Stimulated activated CD8-positive, alpha-beta memory T cell treated with anti-CD3 and anti-CD28 coated beads, Interleukin-15, amount 100 ng/mL, for 48 hours (primary cell): ENCODE data around the gene C19orf85.
"Not testable (repeated sequence)": the region's sequence is repeated elsewhere in the genome, so short reads cannot be mapped to it uniquely, and the experiment has no call there.

Experiments used
- DNase-seq, 2 donors: peaks; one replicate each; pipeline ENCODE4 v3.0.0-alpha.2; 2020; ENCODE audit warnings: low read depth in 2 of 2

The C19orf85 gene

DNA sequence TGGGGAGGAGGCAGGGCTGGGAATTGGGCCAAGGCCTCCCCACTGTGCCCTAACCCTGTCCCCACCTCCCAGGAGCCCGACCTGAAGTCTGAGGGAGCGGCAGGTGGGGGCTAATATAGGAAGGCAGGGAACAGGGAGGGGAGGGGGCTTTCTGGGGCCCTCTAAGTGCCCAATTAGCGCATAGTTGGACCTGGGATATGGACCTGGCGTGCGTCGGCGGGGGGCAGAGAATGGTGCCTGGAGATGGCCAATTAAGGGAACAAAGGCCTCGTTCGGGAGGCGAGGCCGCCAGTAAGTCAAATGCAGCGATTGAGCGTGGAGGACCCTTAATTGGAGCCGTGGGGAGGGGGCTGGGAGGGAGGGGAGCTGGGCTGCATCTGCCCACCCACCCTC lies at the start of gene C19orf85:
Gene C19orf85, minus strand, starts transcription at position 90 of the 393 bp plus-strand sequence. CDS start 197 bp downstream, outside the sequence.
- DNase-seq: no peak

DNA sequence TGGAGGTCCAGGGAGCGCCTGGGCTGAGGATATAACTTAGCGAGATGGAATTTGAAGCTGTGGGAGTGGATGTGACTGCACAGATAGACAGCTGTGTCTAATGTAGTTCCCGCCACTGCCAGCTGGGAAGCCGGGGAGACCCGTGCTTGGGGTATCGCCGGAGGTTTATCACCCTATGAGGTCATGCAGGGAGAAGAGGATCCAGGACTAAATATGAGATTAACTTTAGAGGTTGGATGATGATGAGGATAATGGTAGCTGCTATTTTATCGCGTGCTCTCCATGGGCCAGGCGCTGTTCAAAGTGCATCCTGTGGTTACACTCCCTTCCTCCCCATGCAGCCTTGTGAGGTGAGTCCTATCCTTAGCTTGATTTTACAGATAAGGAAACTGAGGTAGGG lies 43.6 kb upstream of the C19orf85 start:
- DNase-seq: no peak

DNA sequence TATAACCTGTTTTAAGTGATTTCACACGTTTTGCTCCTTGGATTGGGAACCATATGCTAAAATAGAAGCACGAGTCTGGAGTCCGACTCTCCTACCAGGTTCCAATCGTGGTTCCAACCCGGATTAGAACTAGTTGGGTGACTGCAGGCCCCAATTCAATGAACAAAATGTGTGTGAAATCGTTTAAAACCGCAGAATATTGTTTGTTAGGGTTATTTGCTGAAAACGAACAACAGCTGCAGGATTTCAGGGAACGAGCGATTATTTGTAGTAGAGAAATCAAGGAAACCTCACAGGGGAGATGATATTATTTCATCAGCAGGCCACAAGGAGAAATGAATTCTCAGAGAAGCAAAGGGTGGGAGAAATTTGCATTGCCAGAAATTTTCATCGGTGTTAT lies 40.4 kb upstream of the C19orf85 start:
- DNase-seq: no peak

DNA sequence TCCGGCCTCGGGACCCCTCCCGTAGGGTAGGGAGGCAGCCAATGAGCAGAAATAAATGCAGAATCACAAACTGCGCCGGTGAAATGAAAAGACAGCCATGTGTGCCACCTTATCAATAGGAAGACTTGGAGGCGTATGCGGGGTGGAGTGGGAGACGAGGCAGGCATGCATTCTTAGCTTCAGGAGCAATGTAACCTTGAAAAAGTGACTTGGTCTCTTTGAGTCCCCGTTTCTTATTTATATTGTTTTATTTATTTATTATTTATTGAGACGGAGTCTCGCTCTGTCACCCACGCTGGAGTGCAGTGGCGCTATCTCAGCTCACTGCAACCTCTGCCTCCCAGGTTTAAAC lies 39.7 kb upstream of the C19orf85 start:
- no peak for DNase-seq

DNA sequence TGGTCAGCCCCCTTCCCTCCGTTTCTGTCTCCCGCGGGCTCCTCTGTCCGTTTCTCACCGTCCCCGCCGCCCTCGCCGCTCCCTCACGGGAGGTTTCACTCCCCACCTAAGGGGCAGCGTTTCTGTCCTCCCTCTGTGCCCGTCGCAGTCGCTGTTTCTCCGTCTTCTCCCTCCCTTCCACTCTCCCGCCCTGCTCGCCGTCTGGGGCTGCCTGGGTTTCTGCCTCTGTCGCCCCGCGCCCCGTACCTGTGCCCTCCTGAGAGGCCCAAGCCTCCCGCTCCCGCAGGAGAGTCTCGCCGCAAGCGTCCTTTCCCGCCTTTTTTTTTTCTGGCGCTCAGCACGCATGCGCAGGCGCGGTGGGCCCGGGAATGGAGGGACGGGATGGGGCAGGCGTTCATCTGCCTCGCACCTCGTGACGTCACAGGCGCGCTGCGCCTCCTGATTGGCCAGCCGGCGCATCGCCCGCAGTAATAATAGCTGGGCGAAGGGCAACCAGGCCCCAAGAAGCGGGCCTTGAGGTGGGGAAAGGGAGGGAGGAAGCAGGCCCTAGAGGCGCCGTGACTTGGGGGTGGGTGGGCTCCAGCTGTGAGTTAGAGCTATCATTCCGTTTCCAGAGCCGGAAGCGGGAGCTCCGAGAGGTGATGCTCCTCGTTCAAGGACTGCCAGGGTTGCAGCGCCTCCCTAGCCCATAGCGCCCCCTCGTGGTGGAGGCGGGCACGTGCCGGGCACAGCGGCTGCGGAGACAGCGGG lies 39.1 kb upstream of the C19orf85 start:
- peak; percentile 84 to 86 for DNase-seq

DNA sequence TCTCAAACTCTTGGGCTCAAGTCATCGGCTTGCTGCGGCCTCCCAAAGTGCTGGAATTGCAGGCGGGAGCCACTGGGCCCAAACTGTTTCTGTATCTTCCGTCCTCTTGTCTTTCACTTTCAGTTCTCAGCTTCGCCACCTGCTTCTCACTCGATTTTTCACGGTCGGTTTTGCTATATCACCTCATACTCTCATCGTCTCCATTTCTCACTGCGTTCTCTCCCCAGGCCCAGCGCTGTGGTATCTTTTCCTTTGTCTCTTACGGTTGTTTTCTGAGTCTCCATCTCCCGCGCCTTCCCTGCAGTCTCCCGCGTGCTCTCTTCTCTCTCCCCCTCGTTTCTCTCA lies 38.6 kb upstream of the C19orf85 start:
- DNase-seq: no peak

DNA sequence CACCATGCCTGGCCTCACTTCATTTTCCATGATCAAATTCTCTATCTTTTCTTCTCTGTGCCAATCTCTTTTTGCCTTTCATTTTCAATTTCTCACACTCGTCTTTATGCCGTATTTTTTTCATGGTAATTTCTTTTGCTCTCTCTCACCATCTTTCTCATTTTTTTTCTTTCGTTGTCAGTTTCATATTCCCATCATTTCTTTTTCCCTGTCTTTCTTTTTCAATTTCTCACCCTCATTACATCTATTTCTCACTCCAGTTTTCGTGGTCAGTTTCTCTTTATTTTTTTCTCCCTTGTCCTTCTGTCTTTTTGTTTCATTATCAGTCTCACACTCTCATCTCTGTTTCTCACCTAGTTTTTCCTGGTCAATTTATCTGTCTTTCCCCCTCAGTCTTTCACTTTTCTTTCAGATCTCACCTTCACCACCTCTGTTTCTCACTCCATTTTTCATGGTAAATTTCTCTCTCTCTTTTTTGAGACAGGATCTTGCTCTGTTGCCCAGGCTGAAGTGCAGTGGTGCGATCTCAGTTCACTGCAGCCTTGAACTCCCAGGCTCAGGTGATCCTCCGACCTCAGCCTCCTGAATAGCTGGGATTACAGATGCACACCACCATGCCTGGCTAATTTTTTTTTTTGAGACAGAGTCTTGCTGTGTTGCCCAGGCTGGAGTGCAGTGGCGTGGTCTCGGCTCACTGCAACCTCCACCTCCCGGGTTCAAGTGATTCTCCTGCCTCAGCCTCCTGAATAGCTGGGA lies 37.8 kb upstream of the C19orf85 start:
- DNase-seq: no peak

DNA sequence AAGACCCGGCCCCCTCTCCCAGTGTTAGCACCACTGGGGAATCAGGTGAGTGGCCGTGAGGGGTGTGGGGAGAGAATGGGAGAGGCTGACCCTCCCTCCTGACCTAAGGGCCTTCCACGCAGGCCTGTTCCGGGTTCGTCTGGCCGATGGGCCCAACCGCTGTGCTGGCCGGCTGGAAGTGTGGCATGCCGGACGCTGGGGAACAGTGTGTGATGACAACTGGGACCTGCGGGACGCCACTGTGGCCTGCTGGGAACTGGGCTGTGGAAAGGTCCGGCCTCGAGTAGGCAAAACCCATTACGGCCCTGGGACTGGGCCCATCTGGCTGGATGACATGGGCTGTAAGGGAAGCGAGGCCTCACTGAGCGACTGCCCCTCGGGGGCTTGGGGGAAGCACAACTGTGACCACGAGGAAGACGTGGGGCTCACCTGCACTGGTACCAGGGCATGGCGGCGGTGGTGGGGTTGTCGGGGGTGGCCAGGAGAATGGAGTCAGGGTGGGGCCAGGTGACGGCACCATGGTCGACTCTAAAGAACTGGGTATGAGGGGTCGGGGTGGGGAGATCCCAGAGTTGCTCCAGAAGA lies 35.9 kb upstream of the C19orf85 start:
- DNase-seq: no peak

DNA sequence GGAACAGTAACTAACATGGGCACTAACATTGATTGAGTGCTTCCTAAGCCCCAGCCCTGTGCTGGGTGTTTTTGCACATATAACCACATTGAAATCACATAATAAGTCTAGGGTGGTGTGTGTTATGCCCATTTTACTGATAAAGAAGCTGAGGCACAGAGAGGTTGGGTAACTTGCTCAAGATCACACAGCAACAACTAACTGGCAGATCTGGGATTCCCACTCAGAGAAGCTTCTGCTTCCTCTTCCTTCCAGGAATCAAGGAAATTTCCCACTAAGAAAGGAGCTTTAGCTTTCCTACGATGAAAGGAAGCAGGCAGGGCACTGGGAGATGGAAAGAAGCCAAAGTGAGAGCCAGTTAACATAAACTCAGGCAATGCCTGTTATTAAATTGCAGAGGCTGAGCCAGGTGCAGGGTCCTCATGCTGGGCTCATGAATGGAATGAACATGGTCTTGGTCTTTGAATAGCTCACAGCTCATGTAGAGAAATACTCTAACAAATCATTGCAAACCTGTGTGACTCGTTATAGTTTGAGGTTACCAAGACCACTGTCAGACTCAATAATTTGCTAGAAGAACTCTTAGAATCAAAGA lies 33.8 kb upstream of the C19orf85 start:
- no peak for DNase-seq

DNA sequence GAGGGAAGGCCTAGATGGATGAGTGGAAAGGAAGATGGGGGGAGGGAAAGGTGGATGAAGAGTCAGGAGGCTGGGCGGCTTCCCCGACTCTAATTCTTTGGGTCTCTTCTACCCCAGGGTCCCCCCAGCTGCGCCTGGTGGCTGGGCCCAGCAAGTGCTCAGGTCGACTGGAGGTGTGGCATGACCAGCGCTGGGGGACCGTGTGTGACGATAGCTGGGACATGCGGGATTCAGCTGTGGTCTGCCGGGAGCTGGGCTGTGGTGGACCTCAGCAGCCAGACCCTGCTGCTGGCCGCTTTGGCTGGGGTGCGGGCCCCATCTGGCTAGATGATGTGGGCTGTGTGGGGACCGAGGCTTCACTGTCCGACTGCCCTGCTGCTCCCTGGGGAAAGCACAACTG lies 33.2 kb upstream of the C19orf85 start:
- DNase-seq: no peak

DNA sequence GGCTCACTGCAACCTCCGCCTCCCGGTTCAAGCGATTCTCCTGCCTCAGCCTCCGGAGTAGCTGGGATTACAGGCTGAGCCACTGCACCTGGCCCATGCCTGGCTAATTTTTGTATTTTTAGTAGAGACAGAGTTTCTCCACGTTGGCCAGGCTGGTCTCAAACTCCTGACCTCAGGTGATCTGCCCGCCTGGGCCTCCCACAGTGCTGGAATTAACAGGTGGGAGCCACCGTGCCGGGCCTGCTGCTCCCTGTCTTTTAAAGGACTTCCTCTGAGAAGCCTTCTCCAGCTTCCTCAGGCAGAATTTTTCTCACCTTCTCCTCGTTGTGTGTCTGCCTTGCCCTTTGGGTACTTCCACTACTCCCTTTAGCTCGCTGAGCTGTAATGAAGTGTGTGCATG lies 32.3 kb upstream of the C19orf85 start:
- not testable (repeated sequence) for DNase-seq

DNA sequence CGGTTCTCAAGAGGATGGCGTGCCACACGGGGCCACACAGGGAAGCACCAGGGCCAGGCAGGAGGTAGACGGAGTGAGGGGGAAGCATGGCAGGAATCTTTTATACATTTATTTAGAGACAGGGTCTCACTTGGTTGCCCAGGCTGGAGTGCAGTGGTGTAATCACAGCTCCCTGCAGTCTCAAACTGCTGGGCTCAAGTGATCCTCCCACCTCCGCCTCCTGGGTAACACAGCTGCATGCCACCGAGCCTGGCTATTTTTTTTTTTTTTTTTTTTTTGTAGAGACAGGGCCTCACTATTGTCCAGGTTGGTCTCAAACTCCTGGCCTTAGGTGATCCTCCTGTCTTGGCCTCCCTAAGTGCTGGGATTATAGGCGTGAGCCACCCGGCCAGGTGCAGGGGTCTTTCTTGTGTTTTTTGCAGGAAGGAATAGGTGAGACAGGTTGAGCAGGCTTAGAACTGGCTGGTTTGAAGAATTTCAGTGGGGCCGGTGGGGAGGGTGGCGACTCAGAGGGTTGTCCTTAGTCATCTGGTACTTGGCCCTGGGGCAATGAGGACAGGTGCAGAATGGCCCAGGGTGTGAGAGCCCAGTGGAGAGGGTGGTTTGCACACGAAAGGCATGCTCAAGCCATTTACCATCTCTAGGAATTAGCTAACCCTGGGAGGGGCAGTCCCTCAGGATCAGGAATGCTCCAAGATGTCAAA lies 31.2 kb upstream of the C19orf85 start:
- DNase-seq: no peak

DNA sequence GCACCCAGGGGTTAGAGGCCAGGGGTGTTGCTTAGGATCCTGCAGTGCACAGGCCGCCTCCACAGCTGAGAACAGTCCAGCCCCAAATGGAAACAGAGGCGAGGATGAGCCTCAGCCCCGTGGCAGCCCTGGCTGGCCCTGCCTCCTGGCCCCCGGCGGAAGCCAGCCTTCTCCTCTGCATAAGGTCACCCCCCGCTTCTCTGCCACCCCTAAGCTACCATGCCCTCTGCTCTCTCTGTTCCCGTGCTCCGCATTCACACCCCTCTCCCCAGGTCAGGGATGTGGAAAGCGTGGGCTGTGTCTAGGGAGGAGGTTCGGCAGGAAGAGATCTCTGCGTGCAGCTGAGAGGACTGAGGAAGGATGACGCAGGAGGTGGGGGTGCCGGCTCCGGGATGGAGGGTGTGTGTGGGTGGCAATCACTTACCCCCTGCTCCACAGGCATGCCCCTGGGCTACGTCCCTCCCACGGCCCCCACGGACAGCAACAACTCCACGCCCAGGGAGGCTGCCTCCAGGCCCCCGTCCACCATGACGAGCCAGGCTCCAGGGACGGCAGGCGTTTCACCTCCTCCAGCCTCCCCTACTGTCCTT lies 29.7 kb upstream of the C19orf85 start:
- DNase-seq: no peak

DNA sequence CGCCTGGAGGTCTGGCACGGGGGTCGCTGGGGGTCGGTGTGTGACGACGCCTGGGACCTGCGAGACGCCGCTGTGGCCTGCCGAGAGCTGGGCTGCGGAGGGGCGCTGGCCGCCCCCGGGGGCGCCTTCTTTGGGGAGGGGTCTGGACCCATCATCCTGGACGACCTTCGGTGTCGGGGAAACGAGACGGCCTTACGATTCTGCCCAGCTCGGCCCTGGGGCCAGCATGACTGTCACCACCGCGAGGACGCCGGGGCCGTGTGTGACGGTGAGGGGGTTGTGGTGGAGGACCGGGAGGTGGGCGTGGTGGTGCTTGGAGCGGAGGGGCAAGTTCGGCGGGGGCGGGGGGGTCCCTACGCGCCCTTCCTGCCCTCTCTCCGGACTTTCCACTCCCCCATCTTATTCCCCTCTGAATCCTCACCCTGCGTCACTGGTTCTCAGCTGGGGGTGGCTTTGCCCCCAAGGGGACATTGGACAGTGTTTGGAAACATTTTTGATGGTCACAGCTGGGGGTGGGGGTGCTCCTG lies 29.2 kb upstream of the C19orf85 start:
- no peak for DNase-seq

DNA sequence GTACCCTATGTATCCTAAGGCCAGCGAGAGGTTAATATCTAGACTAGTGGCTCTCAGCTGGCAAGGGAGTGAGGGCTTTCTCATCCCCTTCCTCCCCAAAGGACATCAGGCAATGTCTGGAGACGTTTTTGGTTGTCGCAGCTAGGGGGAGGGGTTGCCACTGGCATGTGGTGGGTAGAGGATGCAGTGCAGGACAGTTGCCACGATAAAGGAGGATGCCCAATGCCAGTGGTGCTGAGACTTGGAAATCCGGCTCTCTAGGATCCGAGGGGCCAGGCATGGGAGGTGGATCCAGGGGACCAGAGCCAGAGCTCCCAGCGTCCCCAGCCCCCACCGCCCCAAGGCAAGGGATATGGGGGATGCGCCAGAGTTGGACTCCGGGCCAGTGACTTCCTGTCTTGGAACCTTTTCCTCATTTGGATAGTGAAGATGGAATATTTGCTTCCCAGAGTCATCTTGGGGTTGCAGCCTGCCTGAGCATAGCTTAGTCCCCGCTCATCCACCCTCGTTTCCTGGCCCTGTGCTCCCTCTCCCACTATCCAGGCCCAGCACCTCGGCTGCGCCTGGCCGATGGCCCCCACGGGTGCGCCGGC lies 28.6 kb upstream of the C19orf85 start:
- DNase-seq: no peak

DNA sequence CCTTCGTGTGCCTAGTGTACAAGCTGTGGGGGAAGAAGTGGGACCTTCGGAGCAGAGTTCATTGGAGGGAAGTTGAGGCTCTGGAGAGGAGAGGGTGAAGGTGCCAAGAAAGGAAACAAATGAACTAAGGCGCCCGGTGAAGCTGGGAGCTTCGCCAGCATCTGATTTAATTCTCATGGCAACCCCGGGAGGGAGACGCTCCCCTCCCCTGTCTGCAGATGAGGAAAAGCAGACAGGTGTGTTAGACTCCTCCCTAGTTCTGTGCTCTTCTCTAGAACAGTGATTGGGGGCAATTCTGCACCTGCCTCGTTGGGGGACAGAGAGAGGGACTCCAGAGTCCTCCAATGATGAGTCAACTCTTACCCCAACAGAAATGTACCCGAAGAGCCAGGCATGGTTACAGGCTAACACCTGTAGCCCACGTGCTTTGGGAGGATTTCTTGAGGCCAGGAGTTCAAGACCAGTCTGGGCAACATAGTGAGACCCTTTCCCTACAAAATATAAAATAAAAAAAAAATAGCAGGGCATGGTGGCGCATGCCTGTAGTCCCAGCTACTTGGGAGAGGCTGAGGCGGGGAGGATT lies 27.9 kb upstream of the C19orf85 start:
- no peak for DNase-seq

DNA sequence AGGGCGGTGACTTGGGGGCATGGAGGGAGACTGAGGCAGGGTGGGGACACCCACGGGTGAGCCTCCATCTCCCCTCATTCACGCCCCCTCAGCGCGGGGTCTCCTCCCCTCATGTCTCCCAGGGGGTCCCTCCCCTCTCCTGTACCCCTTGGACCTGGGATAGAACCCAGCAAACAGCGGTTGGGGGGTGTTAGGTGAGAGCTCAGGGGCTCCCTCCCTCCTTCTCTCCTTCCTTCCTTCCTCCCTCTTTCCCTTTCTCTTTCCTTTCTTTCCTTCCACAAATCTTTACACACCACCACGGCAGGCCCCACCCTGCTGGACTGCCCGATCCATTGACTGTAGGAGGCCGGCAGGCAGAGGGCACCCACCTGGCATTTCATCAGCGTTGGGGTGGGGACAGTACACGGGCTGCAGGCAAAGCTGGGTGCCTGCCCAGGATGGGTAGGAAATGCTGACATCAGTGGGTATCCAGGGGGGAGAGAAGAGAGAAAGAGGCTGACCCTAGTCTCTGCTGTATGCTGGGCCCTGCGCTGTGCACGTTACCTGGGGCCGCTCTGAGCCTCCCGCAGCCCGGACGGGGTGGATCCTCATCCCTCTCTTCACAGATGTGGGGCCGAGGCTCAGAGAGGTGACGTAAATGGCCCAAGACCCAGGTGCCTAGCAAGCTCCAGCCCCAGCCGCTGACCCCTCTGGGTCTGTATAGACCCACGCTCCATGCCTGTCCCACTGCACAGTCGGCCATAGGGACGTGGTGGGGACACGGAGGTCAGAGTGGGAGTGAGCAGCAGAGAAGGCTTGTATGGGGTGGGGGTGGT lies 27.2 kb upstream of the C19orf85 start:
- DNase-seq: no peak

DNA sequence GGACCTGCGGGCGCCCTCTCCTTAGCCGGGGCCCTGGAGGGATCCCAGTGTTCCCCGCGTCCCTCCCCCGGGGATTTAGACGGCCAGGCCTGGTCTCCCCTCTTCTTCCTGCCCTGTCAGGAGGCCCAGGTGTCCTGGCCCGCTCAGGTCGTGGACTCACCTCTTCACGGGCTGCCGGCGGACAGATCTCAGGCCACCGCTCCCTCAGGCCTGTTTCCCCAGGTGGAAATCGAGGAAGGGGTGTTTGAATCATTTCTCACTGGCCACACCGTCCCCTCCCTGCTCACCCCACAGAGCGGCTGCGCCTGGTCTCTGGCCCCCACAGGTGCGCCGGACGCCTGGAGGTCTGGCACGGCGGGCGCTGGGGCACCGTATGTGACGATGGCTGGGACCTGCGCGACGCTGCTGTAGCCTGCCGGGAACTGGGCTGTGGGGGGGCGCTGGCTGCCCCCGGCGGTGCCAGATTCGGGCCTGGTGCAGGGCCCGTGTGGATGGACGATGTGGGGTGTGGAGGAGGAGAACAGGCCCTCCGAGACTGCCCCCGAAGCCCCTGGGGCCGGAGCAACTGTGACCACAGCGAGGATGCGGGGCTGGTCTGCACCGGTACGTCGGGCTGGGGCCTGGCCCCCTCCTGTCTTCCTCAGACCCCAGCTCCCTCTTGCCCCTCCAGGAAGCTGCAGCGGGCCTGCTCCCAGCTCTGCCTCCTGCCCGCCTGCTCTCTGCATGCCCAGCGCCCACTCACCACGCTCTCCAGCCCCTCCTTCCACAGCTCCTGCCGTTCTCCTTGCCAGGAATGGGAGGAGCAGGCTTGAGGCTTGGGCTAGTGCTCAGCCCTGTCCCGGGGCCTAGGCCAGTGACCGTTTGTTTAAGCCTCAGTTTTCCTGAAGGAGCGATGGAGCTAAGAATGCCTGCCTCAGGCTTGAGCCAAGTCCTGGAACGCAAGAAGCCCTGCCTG lies 26.2 kb upstream of the C19orf85 start:
- no peak for DNase-seq
